Loucy (cell line): Measurements from ENCODE around the gene PDGFD.

Source experiments
- H2AFZ ChIP-seq: fragments of 200-600 bp; sonication (generic); 2 replicates; pipeline ENCODE4 v1.6.0; 2016; ENCODE audit warnings: antibody characterized with exemption, mild to moderate bottlenecking, low read length, moderate library complexity
- H3F3A ChIP-seq: fragments of 200-600 bp; 2 replicates; pipeline ENCODE4 v1.6.0; 2016; ENCODE audit warnings: antibody characterized with exemption, low read depth, mild to moderate bottlenecking
- H3K27me3 ChIP-seq: fragments of 200-600 bp; sonication (generic); 2 replicates; pipeline ENCODE4 v1.6.1; 2014; ENCODE audit warnings: low read length, mild to moderate bottlenecking; ENCODE audit not compliant: insufficient read depth, poor library complexity, severe bottlenecking
- H3K36me3 ChIP-seq: fragments of 200-600 bp; sonication (generic); 2 replicates; pipeline ENCODE4 v1.6.1; 2016; ENCODE audit warnings: low read length; ENCODE audit not compliant: insufficient read depth
- H3K4me1 ChIP-seq: fragments of 200-600 bp; sonication (generic); 2 replicates; pipeline ENCODE4 v1.5.1; 2014; ENCODE audit warnings: low read length, mild to moderate bottlenecking; ENCODE audit not compliant: insufficient read depth, poor library complexity, severe bottlenecking
- H3K4me2 ChIP-seq: fragments of 200-600 bp; sonication (generic); 2 replicates; pipeline ENCODE4 v1.6.0; 2014; ENCODE audit warnings: antibody characterized with exemption, low read length, low read depth, mild to moderate bottlenecking; ENCODE audit not compliant: poor library complexity, severe bottlenecking
- H3K4me3 ChIP-seq: fragments of 200-600 bp; sonication (generic); 2 replicates; pipeline ENCODE4 v1.5.1; 2014; ENCODE audit warnings: low read length, mild to moderate bottlenecking, mixed read lengths; ENCODE audit not compliant: poor library complexity, severe bottlenecking
- H3K79me2 ChIP-seq: fragments of 200-600 bp; sonication (generic); 2 replicates; pipeline ENCODE4 v1.6.1; 2014; ENCODE audit warnings: low read length; ENCODE audit not compliant: insufficient read depth
- H3K9ac ChIP-seq: fragments of 200-600 bp; sonication (generic); 2 replicates; pipeline ENCODE4 v1.6.0; 2014; ENCODE audit warnings: mild to moderate bottlenecking, low read depth, low read length, moderate library complexity; ENCODE audit not compliant: poor library complexity, severe bottlenecking
- H3K9me2 ChIP-seq: fragments of 200-600 bp; sonication (generic); replicated peaks from 2 replicates; pipeline ENCODE4 v1.6.1; 2016; ENCODE audit warnings: low read depth, low read length, mixed read lengths
- H3K9me3 ChIP-seq: fragments of 200-600 bp; sonication (generic); 2 replicates; pipeline ENCODE4 v1.6.1; 2014; ENCODE audit warnings: mild to moderate bottlenecking, antibody characterized with exemption, low read length, low read depth; ENCODE audit not compliant: insufficient read depth
- H4K20me1 ChIP-seq: fragments of 200-600 bp; sonication (generic); 2 replicates; pipeline ENCODE4 v1.6.0; 2014; ENCODE audit warnings: antibody characterized with exemption, low read length, mild to moderate bottlenecking; ENCODE audit not compliant: insufficient read depth, poor library complexity, severe bottlenecking
- EZH2phosphoT487 ChIP-seq: fragments of 200-600 bp; IDR thresholded peaks from 2 replicates; pipeline ENCODE4 v1.6.1; 2018; ENCODE audit warnings: antibody characterized with exemption, mild to moderate bottlenecking, moderate library complexity, borderline replicate concordance
- TF ChIP-seq, protein P1 (sequence below): fragments of 200-600 bp; sonication (generic); conservative IDR thresholded peaks from 2 replicates; pipeline ENCODE4 v1.5.1; 2014; ENCODE audit warnings: mild to moderate bottlenecking, antibody characterized with exemption, low read length

The PDGFD gene

DNA sequence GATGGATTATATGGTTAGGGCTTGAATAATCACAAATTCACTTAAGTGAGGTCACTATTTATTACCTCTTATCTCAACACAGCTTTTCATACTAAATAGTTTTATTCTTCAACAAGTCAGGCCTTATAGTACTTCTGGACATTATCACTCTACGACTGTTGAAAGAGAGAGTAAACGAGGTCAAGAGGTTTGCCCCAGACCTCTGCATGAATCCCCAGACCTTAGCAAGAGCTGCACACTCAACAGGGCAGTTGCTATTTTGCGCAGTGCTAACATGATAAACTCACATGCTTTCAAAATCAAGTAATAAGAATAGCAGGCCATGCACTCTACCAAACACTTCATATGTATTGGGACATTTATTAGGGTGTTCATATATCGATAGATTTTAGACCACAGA, 67.0 kb downstream of the PDGFD start:
- Histone ChIP-seq H3K4me3 (no peak overlapping the region), H2AFZ (no peak overlapping the region), H3F3A (no peaks in the 10 kb centered on the region), H3K4me1 (no peaks in the 10 kb centered on the region), H3K79me2 (no peaks in the 10 kb centered on the region), H3K9me2 (no peaks in the 10 kb centered on the region), H3K9ac (no peak overlapping the region), H3K4me2 (no peak overlapping the region), H3K27me3 (no peaks in the 10 kb centered on the region), H3K9me3 (no peaks in the 10 kb centered on the region), H3K36me3 (no peaks in the 10 kb centered on the region), H4K20me1 (no peaks in the 10 kb centered on the region)
- TF ChIP-seq EZH2phosphoT487, result no peak
- TF ChIP-seq, protein P1, sequence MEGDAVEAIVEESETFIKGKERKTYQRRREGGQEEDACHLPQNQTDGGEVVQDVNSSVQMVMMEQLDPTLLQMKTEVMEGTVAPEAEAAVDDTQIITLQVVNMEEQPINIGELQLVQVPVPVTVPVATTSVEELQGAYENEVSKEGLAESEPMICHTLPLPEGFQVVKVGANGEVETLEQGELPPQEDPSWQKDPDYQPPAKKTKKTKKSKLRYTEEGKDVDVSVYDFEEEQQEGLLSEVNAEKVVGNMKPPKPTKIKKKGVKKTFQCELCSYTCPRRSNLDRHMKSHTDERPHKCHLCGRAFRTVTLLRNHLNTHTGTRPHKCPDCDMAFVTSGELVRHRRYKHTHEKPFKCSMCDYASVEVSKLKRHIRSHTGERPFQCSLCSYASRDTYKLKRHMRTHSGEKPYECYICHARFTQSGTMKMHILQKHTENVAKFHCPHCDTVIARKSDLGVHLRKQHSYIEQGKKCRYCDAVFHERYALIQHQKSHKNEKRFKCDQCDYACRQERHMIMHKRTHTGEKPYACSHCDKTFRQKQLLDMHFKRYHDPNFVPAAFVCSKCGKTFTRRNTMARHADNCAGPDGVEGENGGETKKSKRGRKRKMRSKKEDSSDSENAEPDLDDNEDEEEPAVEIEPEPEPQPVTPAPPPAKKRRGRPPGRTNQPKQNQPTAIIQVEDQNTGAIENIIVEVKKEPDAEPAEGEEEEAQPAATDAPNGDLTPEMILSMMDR, result no peak

DNA sequence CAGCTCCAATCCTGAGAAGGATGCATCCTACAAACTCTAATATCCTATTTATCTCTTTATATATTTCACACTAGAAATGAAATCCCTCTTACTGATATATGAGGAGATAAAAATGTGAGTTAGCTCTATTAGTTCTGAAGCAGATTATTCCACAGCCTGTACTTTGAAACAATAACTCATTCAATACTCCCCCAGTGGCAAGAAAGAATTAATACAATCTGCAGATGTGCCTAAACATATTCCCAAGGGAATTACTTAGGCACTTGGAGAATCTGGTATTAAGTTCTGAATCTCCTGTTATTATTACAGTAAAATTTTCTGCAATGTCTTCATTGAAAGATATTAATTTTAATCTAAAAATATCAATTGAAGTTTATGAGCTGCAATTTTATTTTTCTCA, 68.2 kb downstream of the PDGFD start:
- no peaks in the 10 kb centered on the region for H3K4me1 ChIP-seq
- TF ChIP-seq, protein P1, result peak; percentile 17; the same call in 1 of the 2 replicates
- TF ChIP-seq EZH2phosphoT487, result no peak
- H3K36me3 ChIP-seq, result no peaks in the 10 kb centered on the region
- no peak overlapping the region for H2AFZ ChIP-seq
- H3K9me2 ChIP-seq, result no peaks in the 10 kb centered on the region
- no peaks in the 10 kb centered on the region for H3K9me3 ChIP-seq
- no peak overlapping the region for H3K4me2 ChIP-seq
- H3F3A ChIP-seq, result no peaks in the 10 kb centered on the region
- H4K20me1 ChIP-seq, result no peaks in the 10 kb centered on the region
- H3K27me3 ChIP-seq, result no peaks in the 10 kb centered on the region
- no peaks in the 10 kb centered on the region for H3K79me2 ChIP-seq
- H3K4me3 ChIP-seq, result no peak overlapping the region
- no peak overlapping the region for H3K9ac ChIP-seq

DNA sequence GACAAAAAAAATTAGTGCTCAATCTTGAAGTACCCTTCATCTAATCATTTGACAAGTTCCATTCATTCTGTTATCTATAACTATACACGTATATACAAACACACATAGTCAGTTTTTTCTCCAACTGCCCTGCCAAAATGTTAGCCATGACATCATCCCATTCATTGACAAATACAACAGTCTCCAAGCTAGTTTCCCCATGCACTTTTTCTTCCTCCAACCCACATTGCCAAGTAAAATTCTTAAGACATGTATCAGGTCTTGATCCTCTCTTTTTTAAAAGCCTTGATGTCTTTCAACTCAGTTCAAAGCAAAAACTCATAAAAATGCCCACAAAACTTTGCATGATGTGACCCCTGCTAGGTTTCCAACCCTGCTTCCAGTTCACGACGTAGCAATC, 69.4 kb downstream of the PDGFD start:
- H3K79me2 ChIP-seq, result no peaks in the 10 kb centered on the region
- no peak overlapping the region for H3K9ac ChIP-seq
- no peak overlapping the region for H3K4me3 ChIP-seq
- H3K9me3 ChIP-seq, result no peaks in the 10 kb centered on the region
- no peaks in the 10 kb centered on the region for H3K4me1 ChIP-seq
- TF ChIP-seq, protein P1, result no peak
- TF ChIP-seq EZH2phosphoT487, result no peak
- no peaks in the 10 kb centered on the region for H3K36me3 ChIP-seq
- no peaks in the 10 kb centered on the region for H3F3A ChIP-seq
- H3K4me2 ChIP-seq, result no peak overlapping the region
- H2AFZ ChIP-seq, result no peak overlapping the region
- no peaks in the 10 kb centered on the region for H3K27me3 ChIP-seq
- H3K9me2 ChIP-seq, result no peaks in the 10 kb centered on the region
- H4K20me1 ChIP-seq, result no peaks in the 10 kb centered on the region
